IPS-15b (cell line): ENCODE data around the gene ARHGEF5.
"Not testable (repeated sequence)": the region's sequence is repeated elsewhere in the genome, so short reads cannot be mapped to it uniquely, and the experiment has no call there.

Experiments used
- H3K27me3 ChIP-seq: one replicate; pipeline ENCODE4 v1.6.1; 2013; ENCODE audit warnings: low read length; ENCODE audit not compliant: control insufficient read depth, insufficient read depth
- H3K36me3 ChIP-seq: one replicate; pipeline ENCODE4 v1.6.1; 2013; ENCODE audit warnings: low read length; ENCODE audit not compliant: control insufficient read depth, insufficient read depth
- H3K4me1 ChIP-seq: one replicate; pipeline ENCODE4 v1.6.1; 2013; ENCODE audit warnings: mild to moderate bottlenecking, low read length; ENCODE audit not compliant: control insufficient read depth, insufficient read depth
- H3K4me3 ChIP-seq: one replicate; pipeline ENCODE4 v1.5.1; 2013; ENCODE audit warnings: low read depth, low read length
- H3K9ac ChIP-seq: one replicate; pipeline ENCODE4 v1.6.1; 2013; ENCODE audit warnings: low read depth, mild to moderate bottlenecking, low read length
- H3K9me3 ChIP-seq: one replicate; pipeline ENCODE4 v1.6.1; 2013; ENCODE audit warnings: mild to moderate bottlenecking, low read length; ENCODE audit not compliant: control insufficient read depth, insufficient read depth

The ARHGEF5 gene

DNA sequence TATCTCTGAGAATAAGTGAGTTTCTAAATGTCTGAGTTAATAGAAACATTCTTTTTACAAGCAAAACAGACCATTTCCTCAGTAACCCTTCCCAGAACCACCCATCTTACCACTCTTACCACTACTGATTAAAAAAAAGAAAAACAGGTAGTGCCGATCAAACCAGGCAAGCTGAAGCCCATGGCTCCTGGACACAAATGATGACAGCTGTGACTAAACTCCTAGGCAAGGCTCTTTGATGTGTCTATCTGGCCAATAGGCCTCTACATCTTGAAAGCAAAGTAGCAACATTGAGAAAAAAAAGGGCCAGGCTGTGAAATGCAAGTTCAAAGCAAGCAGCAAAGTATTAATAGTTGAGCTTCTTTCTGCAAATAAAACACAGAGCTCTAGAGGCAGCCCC, 6.6 kb upstream of the ARHGEF5 start:
- not testable (repeated sequence) for H3K4me3 ChIP-seq, H3K27me3 ChIP-seq, H3K9ac ChIP-seq, H3K36me3 ChIP-seq, H3K9me3 ChIP-seq, H3K4me1 ChIP-seq

DNA sequence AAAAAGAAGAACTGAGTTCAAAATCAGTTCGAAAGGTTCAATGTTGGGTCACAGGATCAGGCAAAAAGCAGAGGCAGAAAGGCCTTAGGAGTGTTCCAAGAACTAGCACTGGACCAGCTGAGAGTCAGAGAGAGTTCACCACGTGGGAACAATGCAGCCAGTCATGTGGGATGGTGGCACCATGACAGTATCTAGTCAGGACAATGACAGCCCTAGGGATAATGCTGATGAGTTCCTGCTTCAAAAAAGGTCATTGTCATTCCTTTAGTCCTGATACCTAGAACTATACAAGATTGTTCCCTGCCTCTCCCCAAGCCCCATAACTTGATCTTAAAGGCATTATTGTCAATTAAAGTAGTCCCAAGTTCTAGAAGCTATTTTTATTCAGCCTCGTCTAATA, 3.5 kb upstream of the ARHGEF5 start:
- not testable (repeated sequence) for H3K4me3 ChIP-seq, H3K9me3 ChIP-seq, H3K36me3 ChIP-seq, H3K9ac ChIP-seq, H3K27me3 ChIP-seq, H3K4me1 ChIP-seq

DNA sequence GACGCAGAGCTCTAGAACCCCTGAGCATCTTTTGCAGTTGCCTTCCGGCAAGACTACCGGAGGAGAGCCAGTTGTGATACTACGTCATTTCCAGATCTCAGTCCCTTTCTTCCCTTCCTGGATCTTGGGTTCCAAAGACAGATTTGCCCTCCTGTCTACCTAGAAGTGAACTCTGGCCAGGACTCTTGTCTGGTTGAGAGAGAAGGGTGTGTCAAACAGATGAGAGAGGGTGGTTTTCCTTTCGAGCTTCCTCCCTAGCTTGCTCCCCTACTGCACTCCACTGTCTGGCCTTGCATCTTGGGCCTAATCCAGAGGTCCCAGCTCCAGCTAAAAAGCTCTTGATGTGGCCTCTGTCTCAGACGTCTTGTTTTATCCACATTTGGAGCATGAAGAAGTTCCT, 983 bp downstream of the ARHGEF5 start:
- not testable (repeated sequence) for H3K4me3 ChIP-seq

DNA sequence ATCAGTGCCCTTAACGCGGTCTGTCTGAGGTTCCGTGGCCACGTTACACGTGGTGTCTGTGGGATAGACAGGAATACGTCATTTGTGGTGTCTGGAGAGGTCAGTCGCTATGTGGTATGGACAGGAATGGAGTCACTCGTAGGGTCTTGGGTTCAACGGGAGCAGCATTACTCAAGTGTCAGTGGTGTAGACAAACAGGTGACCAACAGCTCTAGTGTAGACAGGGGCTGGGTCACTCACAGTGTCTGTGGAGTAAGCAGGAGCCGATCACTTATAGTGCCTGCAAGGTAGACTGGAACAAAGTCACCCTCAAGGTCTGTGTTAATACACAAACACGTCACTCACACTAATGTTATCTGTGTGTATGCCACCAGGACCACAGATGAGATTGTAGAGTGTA, 1.7 kb downstream of the ARHGEF5 start:
- H3K4me1 ChIP-seq, H3K9ac ChIP-seq, H3K27me3 ChIP-seq, H3K9me3 ChIP-seq, H3K4me3 ChIP-seq, H3K36me3 ChIP-seq: not testable (repeated sequence)

More for the DNA sequence above, 983 bp downstream of the ARHGEF5 start:
- not testable (repeated sequence) for H3K27me3 ChIP-seq, H3K36me3 ChIP-seq, H3K9me3 ChIP-seq, H3K4me1 ChIP-seq, H3K9ac ChIP-seq

DNA sequence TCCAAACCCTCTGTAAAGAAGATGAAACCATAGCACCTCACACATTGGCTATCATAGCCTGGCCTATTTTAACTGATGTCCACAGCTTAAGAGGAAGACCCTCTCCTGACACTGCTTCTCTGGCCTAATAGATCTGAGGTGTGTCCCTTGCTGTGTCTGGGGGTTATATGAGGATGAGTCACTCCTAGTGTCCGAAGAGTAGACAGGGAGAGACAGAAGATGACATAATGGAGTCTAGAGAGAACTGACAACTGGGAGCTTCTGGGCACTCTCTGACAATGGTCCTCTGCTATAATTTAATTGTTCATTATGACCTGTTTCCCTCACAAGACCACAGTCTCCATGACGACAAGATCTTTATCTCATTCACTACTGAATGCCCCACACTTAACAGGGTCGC, 6.9 kb downstream of the ARHGEF5 start:
- not testable (repeated sequence) for H3K36me3 ChIP-seq, H3K4me3 ChIP-seq, H3K27me3 ChIP-seq, H3K9me3 ChIP-seq, H3K4me1 ChIP-seq, H3K9ac ChIP-seq

DNA sequence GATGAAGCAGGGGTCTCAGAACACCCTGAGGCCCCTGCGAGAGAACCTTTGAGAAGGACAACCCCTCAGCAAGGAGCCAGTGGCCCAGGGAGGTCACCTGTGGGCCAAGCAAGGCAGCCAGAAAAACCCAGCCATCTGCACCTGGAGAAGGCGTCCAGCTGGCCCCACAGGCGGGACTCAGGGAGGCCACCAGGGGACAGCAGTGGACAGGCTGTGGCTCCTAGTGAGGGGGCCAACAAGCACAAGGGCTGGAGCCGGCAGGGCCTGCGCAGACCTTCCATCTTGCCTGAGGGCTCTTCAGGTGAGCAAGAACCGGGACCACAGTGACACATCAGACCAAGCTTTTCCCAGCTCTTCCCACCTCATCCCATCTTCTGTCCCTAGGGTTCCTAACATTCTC, 10.3 kb downstream of the ARHGEF5 start:
- not testable (repeated sequence) for H3K36me3 ChIP-seq, H3K27me3 ChIP-seq, H3K9ac ChIP-seq, H3K4me3 ChIP-seq, H3K9me3 ChIP-seq, H3K4me1 ChIP-seq

DNA sequence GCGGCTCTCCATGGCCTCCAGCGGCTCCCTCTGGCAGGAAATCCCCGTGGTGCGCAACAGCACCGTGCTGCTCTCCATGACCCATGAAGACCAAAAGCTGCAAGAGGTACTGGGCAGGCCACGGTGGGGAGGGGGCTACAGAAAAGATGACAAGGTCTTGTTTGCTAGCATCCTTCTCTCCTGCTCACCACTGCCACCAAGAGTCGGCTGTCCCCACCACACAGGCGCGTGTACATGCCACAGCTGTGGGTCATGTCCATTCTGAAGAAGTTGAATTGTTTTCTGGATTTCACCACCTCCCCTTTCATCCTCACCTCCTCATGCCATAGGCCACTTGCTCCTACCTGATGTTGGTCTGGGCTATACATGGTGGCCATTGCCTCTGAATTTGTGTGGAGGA, 12.0 kb downstream of the ARHGEF5 start:
- H3K9ac ChIP-seq, H3K27me3 ChIP-seq, H3K36me3 ChIP-seq, H3K9me3 ChIP-seq, H3K4me3 ChIP-seq, H3K4me1 ChIP-seq: not testable (repeated sequence)

DNA sequence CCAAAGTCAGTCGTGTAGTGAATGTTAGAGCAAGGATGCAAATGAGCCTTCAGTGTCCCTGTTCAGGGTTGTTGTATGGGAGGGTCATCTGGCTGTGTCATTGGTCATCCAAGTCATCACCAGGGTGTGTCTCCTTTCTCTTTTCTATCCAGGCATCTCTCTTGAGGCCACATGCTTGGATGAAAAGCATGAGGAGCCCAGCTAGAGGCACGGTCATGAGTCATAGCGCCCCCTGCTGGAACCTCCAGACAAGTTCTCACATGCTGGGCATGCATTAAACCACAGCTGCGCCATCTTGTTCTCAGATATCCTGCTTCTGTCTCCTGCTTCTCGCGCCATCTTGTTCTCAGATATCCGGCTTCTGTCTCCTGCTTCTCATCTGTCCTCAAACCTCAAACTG, 14.0 kb downstream of the ARHGEF5 start:
- not testable (repeated sequence) for H3K36me3 ChIP-seq, H3K4me3 ChIP-seq, H3K27me3 ChIP-seq, H3K9ac ChIP-seq, H3K4me1 ChIP-seq, H3K9me3 ChIP-seq

DNA sequence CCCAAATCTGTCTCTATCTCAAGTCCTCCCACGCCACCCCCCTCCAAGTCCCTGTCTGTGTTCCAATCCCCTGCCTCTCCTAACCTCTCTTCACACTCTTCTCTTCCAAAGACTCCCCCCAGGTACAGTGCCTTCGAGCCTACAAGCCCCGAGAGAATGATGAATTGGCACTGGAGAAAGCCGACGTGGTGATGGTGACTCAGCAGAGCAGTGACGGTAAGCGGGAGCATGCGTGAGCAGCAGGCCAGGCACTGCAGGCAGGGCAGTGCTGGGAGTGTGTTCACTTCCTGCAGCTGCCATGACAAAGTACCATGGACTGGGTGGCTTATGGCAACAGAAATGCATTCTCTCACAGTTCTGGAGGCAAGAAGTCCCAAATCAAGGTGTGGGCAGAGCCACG, 23.4 kb downstream of the ARHGEF5 start:
- no peaks in the 10 kb centered on the region for H3K27me3 ChIP-seq
- H3K4me1 ChIP-seq, result no peaks in the 10 kb centered on the region
- no peaks in the 10 kb centered on the region for H3K9me3 ChIP-seq
- H3K9ac ChIP-seq, result no peak overlapping the region
- no peak overlapping the region for H3K4me3 ChIP-seq
- H3K36me3 ChIP-seq, result peaks cover 6% of the 10 kb centered on the region

DNA sequence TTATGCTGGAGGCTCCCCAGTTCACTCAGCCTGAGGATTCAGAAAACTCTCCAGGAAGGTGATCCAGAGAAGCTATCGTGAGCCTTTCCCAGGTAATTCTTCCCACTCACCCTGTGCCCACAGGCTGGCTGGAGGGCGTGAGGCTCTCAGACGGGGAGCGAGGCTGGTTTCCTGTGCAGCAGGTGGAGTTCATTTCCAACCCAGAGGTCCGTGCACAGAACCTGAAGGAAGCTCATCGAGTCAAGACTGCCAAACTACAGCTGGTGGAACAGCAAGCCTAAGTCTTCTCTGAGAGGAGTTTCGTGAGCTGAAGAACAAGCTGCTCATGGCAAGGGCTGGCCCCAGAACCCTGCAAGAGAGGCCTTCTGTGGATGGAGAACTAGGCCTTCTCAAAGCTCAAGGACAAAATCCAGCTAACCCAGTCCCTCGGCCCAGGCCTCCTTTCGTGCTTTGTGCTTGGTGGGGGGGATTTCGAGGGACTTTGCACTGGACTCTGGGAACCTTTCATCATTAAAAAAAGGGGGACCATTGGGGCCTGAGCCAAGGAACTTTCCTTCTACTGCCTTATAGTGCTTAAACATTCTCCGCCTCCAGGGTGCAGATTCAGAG, 24.7 kb downstream of the ARHGEF5 start:
- Histone ChIP-seq H3K4me3 (no peak overlapping the region), H3K36me3 (peaks cover 6% of the 10 kb centered on the region), H3K9ac (no peak overlapping the region), H3K4me1 (peaks cover 6% of the 10 kb centered on the region), H3K9me3 (no peaks in the 10 kb centered on the region), H3K27me3 (no peaks in the 10 kb centered on the region)

DNA sequence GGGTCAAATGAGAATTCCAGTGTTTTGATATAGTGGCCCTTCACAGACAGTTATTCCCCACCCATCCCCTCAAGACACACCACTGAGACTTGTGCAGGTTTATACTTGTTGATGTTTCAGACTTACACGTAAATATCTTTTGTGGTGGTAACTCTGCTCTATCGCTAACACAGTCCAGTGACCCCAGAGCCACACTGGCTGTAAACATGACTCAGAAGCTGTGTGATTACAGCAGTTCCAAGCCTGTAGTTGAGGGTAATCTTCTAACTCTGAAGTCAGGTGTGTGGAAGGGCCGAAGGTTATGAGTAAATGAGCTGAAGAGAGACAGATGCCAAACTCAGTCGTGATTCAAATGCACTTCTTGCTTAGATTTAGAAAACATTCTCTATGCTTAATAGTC, 28.9 kb downstream of the ARHGEF5 start:
- H3K36me3 ChIP-seq, result peaks cover 4% of the 10 kb centered on the region
- no peak overlapping the region for H3K9ac ChIP-seq
- no peaks in the 10 kb centered on the region for H3K27me3 ChIP-seq
- no peak overlapping the region for H3K4me3 ChIP-seq
- H3K9me3 ChIP-seq, result no peaks in the 10 kb centered on the region
- peaks cover 7% of the 10 kb centered on the region for H3K4me1 ChIP-seq

DNA sequence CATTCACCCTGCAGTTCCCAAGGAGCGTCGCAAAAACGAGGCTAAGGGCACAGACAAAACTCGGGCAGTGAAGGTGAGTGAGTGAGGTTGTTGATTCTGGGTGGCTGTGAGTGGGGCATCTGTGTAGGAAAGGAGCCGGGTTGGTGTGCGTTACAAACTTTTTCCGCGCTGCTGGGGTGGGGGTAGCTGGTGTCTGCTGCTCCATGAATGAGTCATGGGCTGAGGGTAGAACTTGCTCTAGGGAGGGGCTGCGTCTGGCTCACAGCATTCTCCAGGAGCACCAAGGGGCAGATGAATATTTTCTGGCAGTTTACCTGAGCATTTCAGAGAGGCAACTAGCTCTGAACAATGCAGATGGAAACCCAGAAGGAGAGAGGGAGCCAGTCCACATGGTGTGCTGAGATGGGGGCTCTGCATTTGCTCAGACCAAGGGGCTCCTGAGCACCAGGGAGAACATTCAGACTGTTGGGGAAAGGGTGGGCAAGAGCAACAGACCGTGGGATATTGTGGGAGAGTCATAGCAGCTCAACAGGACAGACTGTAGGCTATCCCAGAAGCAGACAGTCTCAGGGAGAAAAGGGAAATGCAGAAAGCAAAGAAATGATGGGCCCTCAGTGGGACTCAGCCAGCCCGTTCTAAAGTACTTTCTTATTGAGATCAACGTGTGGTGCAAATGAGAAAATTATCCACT, 29.5 kb downstream of the ARHGEF5 start:
- no peaks in the 10 kb centered on the region for H3K27me3 ChIP-seq
- H3K4me1 ChIP-seq, result peaks cover 7% of the 10 kb centered on the region
- H3K9me3 ChIP-seq, result no peaks in the 10 kb centered on the region
- peaks cover 2% of the 10 kb centered on the region for H3K36me3 ChIP-seq
- no peak overlapping the region for H3K9ac ChIP-seq
- no peak overlapping the region for H3K4me3 ChIP-seq
